SU-DHL-6 (cell line): ENCODE results near the gene GULP1.

ENCODE experiments used
- H2AFZ ChIP-seq: fragments of 200-600 bp; sonication (generic); 2 replicates; pipeline ENCODE4 v1.6.1; 2014; ENCODE audit warnings: low read depth, mild to moderate bottlenecking, moderate library complexity, mixed read lengths, antibody characterized with exemption, low read length; ENCODE audit not compliant: severe bottlenecking
- H3F3A ChIP-seq: fragments of 200-600 bp; shearing (Covaris generic); 2 replicates; pipeline ENCODE4 v1.6.0; 2016; ENCODE audit warnings: antibody characterized with exemption, mild to moderate bottlenecking; ENCODE audit not compliant: insufficient read depth
- H3K27ac ChIP-seq: fragments of 200-600 bp; sonication (generic); 2 replicates; pipeline ENCODE4 v1.5.1; 2016; ENCODE audit warnings: low read depth, mild to moderate bottlenecking, low read length, moderate library complexity, mixed read lengths
- H3K27me3 ChIP-seq: fragments of 200-600 bp; sonication (generic), shearing (Covaris generic); 2 replicates; pipeline ENCODE4 v1.6.0; 2014; ENCODE audit warnings: mild to moderate bottlenecking, low read length
- H3K36me3 ChIP-seq: fragments of 200-600 bp; sonication (generic); 2 replicates; pipeline ENCODE4 v1.6.1; 2014; ENCODE audit warnings: mild to moderate bottlenecking, low read length, mixed read lengths
- H3K4me2 ChIP-seq: fragments of 300-600, 200-600 bp; shearing (Covaris generic), sonication (generic); 2 replicates; pipeline ENCODE4 v1.6.0; 2014; ENCODE audit warnings: low read length, low read depth, mild to moderate bottlenecking; ENCODE audit not compliant: poor library complexity, severe bottlenecking
- H3K4me3 ChIP-seq: fragments of 200-600 bp; sonication (generic); 2 replicates; pipeline ENCODE4 v1.5.1; 2014; ENCODE audit warnings: antibody characterized with exemption, low read length, mild to moderate bottlenecking, mixed read lengths; ENCODE audit not compliant: insufficient read depth, poor library complexity, severe bottlenecking
- H3K79me2 ChIP-seq: fragments of 200-600 bp; sonication (generic); 2 replicates; pipeline ENCODE4 v1.6.1; 2014; ENCODE audit warnings: mild to moderate bottlenecking, low read length, moderate library complexity; ENCODE audit not compliant: insufficient read depth
- H3K9ac ChIP-seq: fragments of 200-600 bp; sonication (generic); 2 replicates; pipeline ENCODE4 v1.7.0; 2014; ENCODE audit warnings: mild to moderate bottlenecking, low read length
- H3K9me2 ChIP-seq: fragments of 200-600 bp; sonication (generic); replicated peaks from 2 replicates; pipeline ENCODE4 v1.6.1; 2014; ENCODE audit warnings: low read length; ENCODE audit not compliant: insufficient read depth
- H3K9me3 ChIP-seq: fragments of 200-600 bp; sonication (generic); 2 replicates; pipeline ENCODE4 v1.6.1; 2014; ENCODE audit warnings: low read length, mixed read lengths; ENCODE audit not compliant: insufficient read depth
- H4K20me1 ChIP-seq: fragments of 200-600 bp; sonication (generic); 2 replicates; pipeline ENCODE4 v1.6.1; 2014; ENCODE audit warnings: low read depth, mild to moderate bottlenecking, antibody characterized with exemption, low read length, moderate library complexity, mixed read lengths
- EZH2phosphoT487 ChIP-seq: fragments of 200-600 bp; sonication (generic), shearing (Covaris generic); conservative IDR thresholded peaks from 2 replicates; pipeline ENCODE4 v1.6.1; 2018; ENCODE audit warnings: mild to moderate bottlenecking, antibody characterized with exemption, low read length, moderate library complexity, mixed read lengths
- TF ChIP-seq, protein P1 (sequence below): fragments of 200-600 bp; sonication (generic); IDR thresholded peaks from one replicate; pipeline ENCODE4 v1.5.1; 2017; ENCODE audit warnings: antibody characterized with exemption, mild to moderate bottlenecking, low read length, moderate library complexity; ENCODE audit not compliant: insufficient read depth, poor library complexity, severe bottlenecking

Gene GULP1

GRCh38 chr2:188360485-188361263 lies 69.0 kb downstream of the GULP1 start:
- H4K20me1 ChIP-seq: no peaks in the 10 kb centered on the region
- TF ChIP-seq, protein P1, sequence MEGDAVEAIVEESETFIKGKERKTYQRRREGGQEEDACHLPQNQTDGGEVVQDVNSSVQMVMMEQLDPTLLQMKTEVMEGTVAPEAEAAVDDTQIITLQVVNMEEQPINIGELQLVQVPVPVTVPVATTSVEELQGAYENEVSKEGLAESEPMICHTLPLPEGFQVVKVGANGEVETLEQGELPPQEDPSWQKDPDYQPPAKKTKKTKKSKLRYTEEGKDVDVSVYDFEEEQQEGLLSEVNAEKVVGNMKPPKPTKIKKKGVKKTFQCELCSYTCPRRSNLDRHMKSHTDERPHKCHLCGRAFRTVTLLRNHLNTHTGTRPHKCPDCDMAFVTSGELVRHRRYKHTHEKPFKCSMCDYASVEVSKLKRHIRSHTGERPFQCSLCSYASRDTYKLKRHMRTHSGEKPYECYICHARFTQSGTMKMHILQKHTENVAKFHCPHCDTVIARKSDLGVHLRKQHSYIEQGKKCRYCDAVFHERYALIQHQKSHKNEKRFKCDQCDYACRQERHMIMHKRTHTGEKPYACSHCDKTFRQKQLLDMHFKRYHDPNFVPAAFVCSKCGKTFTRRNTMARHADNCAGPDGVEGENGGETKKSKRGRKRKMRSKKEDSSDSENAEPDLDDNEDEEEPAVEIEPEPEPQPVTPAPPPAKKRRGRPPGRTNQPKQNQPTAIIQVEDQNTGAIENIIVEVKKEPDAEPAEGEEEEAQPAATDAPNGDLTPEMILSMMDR: no peak
- no peak for TF ChIP-seq EZH2phosphoT487
- H3K4me2 ChIP-seq: no peak overlapping the region
- no peak overlapping the region for H2AFZ ChIP-seq
- no peak overlapping the region for H3K27ac ChIP-seq
- no peaks in the 10 kb centered on the region for H3K9me3 ChIP-seq
- H3K36me3 ChIP-seq: no peaks in the 10 kb centered on the region
- no peaks in the 10 kb centered on the region for H3F3A ChIP-seq
- H3K27me3 ChIP-seq: no peaks in the 10 kb centered on the region
- H3K9me2 ChIP-seq: no peaks in the 10 kb centered on the region
- no peaks in the 10 kb centered on the region for H3K79me2 ChIP-seq
- no peak overlapping the region for H3K4me3 ChIP-seq
- H3K9ac ChIP-seq: no peak overlapping the region

GRCh38 chr2:188364033-188364630 lies 72.5 kb downstream of the GULP1 start:
- no peak overlapping the region for H3K4me3 ChIP-seq
- H3K27me3 ChIP-seq: no peaks in the 10 kb centered on the region
- no peak overlapping the region for H2AFZ ChIP-seq
- TF ChIP-seq EZH2phosphoT487: no peak
- TF ChIP-seq, protein P1: no peak
- H4K20me1 ChIP-seq: no peaks in the 10 kb centered on the region
- H3K36me3 ChIP-seq: no peaks in the 10 kb centered on the region
- no peaks in the 10 kb centered on the region for H3K9me3 ChIP-seq
- H3F3A ChIP-seq: no peaks in the 10 kb centered on the region
- H3K27ac ChIP-seq: no peak overlapping the region
- no peak overlapping the region for H3K4me2 ChIP-seq
- H3K9me2 ChIP-seq: no peaks in the 10 kb centered on the region
- H3K79me2 ChIP-seq: no peaks in the 10 kb centered on the region
- no peak overlapping the region for H3K9ac ChIP-seq

DNA sequence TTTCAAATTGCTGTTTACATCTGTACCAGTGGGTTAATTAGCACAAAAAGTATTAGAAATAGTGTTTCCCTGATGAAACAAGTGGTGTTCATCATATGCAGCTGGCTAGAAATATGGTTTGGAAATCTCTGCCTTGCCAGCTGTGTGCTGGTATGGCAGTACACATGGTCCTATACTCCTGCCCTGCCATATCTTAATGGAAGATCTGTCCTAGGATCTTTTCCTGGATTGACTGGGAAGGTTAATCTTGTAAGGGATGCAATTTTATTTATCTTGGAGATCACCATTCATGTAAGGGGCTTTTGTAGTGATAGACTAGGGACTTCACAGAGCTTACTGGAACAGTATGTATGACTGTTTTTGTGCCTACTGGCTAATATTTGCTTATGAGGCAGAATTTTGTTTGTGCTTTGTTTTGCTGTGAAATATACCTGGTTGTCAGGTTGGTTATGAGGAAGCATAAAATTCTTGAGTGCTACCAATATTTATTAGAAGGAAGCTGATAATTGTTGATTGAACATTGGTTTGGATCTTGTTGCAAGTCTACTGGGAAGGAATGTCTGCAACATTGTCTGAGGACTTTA lies 73.5 kb downstream of the GULP1 start:
- no peak overlapping the region for H3K27ac ChIP-seq
- H3K4me3 ChIP-seq: no peak overlapping the region
- H3K79me2 ChIP-seq: no peaks in the 10 kb centered on the region
- H3K36me3 ChIP-seq: no peaks in the 10 kb centered on the region
- TF ChIP-seq EZH2phosphoT487: no peak
- TF ChIP-seq, protein P1: no peak
- no peaks in the 10 kb centered on the region for H3K9me3 ChIP-seq
- no peaks in the 10 kb centered on the region for H4K20me1 ChIP-seq
- H3K9ac ChIP-seq: no peak overlapping the region
- no peaks in the 10 kb centered on the region for H3K9me2 ChIP-seq
- no peak overlapping the region for H3K4me2 ChIP-seq
- H3F3A ChIP-seq: no peaks in the 10 kb centered on the region
- H2AFZ ChIP-seq: no peak overlapping the region
- no peaks in the 10 kb centered on the region for H3K27me3 ChIP-seq
